ENCODE results near the gene SLC25A2.
A peak's percentile ranks its signal among the peaks of the same experiment; 100 is the strongest.
"Not testable (repeated sequence)": the region's sequence is repeated elsewhere in the genome, so short reads cannot be mapped to it uniquely, and the experiment has no call there.

SLC25A2 gene

GRCh38 chr5:141303756-141304155 is at the start of gene SLC25A2:
SLC25A2 (minus strand) TSS chr5:141304049; CDS start chr5:141303865, 184 bp downstream.
- DNase-seq: no peak

GRCh38 chr5:141351591-141351990 is 47.7 kb upstream of the SLC25A2 start:
- DNase-seq: no peak

- DNase-seq: no peak
These were observed 46.2 kb upstream of the SLC25A2 start, which contains the start of gene PCDHGB1 for GRCh38 chr5:141349917-141350619. PCDHGB1 (plus strand) TSS chr5:141350099; CDS start chr5:141350261, 162 bp downstream.

- DNase-seq: not testable (repeated sequence)
These were observed 42.2 kb upstream of the SLC25A2 start for GRCh38 chr5:141346017-141346416.

GRCh38 chr5:141345327-141345726 is 41.5 kb upstream of the SLC25A2 start:
- DNase-seq: no peak

- DNase-seq: no peak
These were observed 40.2 kb upstream of the SLC25A2 start for GRCh38 chr5:141343953-141344463.

- no peak for DNase-seq
These were observed 39.5 kb upstream of the SLC25A2 start, which contains the start of gene PCDHGA3 for GRCh38 chr5:141343242-141343952. PCDHGA3 (plus strand) TSS chr5:141343829; CDS start chr5:141344034, 205 bp downstream.

- DNase-seq: no peak
These were observed 38.9 kb upstream of the SLC25A2 start for GRCh38 chr5:141342773-141343172.

- not testable (repeated sequence) for DNase-seq
These were observed 37.0 kb upstream of the SLC25A2 start for GRCh38 chr5:141340781-141341354.

- DNase-seq: no peak
These were observed 34.9 kb upstream of the SLC25A2 start, which contains the start of gene PCDHGA2 for GRCh38 chr5:141338538-141339306. PCDHGA2 (plus strand) TSS chr5:141338760.

- not testable (repeated sequence) for DNase-seq
These were observed 28.7 kb upstream of the SLC25A2 start for GRCh38 chr5:141332571-141332970.

- no peak for DNase-seq
These were observed 26.6 kb upstream of the SLC25A2 start, which contains the start of gene PCDHGA1 for GRCh38 chr5:141330299-141331080. PCDHGA1 (plus strand) TSS chr5:141330514.

- no peak for DNase-seq
These were observed 24.4 kb upstream of the SLC25A2 start for GRCh38 chr5:141328231-141328630.

- DNase-seq: peak; percentile 39
These were observed 22.4 kb upstream of the SLC25A2 start for GRCh38 chr5:141326088-141326854.

GRCh38 chr5:141322261-141322660 is 18.4 kb upstream of the SLC25A2 start:
- no peak for DNase-seq

- DNase-seq: peak; percentile 93
These were observed 16.6 kb upstream of the SLC25A2 start, which contains the start of gene TAF7 for GRCh38 chr5:141320225-141321169. TAF7 (minus strand) TSS chr5:141320784; CDS start chr5:141320044, 740 bp downstream.

GRCh38 chr5:141319699-141320098 is 15.8 kb upstream of the SLC25A2 start:
- DNase-seq: no peak

- DNase-seq: no peak
These were observed 15.4 kb upstream of the SLC25A2 start for GRCh38 chr5:141319202-141319601.

- DNase-seq: not testable (repeated sequence)
These were observed 13.1 kb upstream of the SLC25A2 start for GRCh38 chr5:141316963-141317362.

Measured in right hindlimb (tissue), 1 donor.